ENCODE results near the gene CACYBP. TPM values are rescaled to one million over a fixed set of nuclear protein-coding genes. Genes with fewer than 3 reads are reported as not detected.
A peak's percentile ranks its signal among the peaks of the same experiment; 100 is the strongest.

Gene CACYBP
- total and polyA plus RNA-seq, 2 donors (not counting 3 experiments of a cell fraction or from before 2014, with no cell fraction given) = 29.5 to 149 TPM

DNA sequence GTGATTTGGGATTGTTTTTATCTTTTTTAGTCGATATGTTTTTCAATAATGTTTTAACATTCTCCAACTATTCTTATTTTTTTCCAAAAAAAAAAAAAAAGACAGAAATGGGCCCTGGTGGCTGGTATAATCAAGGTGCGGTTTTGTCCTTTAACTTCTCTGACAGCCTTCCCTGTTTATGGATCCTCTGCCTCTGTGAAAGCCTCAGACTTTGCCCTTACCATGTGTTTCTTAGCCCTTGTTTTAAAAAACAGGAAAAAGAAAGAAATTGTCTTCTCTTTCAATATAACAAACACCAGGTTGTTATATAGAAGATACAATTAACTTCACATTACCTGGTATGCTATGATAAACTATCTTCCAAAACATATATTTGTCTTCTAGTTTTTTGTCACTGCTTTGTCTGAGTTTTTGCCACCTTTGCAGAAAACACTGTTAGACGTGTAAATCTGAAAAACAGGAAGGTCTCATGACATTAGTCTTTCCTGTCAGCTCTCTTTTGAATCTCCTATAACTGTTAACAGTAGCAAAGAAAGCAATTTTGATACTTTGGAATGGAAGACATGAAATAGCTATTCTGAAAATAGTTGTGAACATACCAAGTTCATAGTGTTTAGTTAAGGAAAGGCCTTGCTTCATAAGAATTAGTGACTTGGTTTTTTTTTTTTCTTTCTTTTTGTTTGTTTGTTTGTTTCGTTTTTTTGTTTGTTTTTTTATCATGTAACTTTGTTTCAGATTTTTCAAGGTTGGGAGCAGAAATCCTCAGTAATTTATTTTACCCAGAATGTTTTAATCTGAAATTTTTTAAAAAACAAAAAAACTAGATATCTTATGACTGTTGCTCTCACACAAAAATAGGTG, 31.7 kb upstream of the CACYBP start:
- H3K4me3 ChIP-seq (replicated peaks in 1 of 3; ENCODE audit: insufficient read depth in 1 of 3, low read depth in 1 of 3, low read length in 3 of 3) = no peak overlapping the region
- dilution Hi-C loops (cut with MboI; ENCODE audit: extremely low pct_ligation_motif_present, low sequenced_read_pairs) (no loop called here), intact Hi-C loops (cut with micrococcal nuclease) (loop anchor here (1.0 to 2.0 kb wide), 4 partner anchors 13 to 55 kb away; partner anchors contain the start of genes CACYBP and MRPS14)
- TF ChIP-seq GATA2 (IDR thresholded peaks at IDR 0.05; ENCODE audit: insufficient read depth, insufficient read length, low read depth, low read length) = no peak
- no peak for TF ChIP-seq EZH2 (IDR thresholded peaks at IDR 0.05; ENCODE audit: borderline replicate concordance, low read depth, low read length, severe bottlenecking)
- TF ChIP-seq, protein P1, sequence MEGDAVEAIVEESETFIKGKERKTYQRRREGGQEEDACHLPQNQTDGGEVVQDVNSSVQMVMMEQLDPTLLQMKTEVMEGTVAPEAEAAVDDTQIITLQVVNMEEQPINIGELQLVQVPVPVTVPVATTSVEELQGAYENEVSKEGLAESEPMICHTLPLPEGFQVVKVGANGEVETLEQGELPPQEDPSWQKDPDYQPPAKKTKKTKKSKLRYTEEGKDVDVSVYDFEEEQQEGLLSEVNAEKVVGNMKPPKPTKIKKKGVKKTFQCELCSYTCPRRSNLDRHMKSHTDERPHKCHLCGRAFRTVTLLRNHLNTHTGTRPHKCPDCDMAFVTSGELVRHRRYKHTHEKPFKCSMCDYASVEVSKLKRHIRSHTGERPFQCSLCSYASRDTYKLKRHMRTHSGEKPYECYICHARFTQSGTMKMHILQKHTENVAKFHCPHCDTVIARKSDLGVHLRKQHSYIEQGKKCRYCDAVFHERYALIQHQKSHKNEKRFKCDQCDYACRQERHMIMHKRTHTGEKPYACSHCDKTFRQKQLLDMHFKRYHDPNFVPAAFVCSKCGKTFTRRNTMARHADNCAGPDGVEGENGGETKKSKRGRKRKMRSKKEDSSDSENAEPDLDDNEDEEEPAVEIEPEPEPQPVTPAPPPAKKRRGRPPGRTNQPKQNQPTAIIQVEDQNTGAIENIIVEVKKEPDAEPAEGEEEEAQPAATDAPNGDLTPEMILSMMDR (IDR thresholded peaks at IDR 0.05; ENCODE audit: extremely low read depth in 1 of 2, insufficient read depth in 1 of 2, low read depth in 1 of 2, low read length in 2 of 2) = no peak
- TF ChIP-seq, protein P2, sequence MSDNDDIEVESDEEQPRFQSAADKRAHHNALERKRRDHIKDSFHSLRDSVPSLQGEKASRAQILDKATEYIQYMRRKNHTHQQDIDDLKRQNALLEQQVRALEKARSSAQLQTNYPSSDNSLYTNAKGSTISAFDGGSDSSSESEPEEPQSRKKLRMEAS (IDR thresholded peaks at IDR 0.05; ENCODE audit: insufficient read depth, insufficient read length) = no peak
- no peak for TF ChIP-seq JUN (IDR thresholded peaks at IDR 0.05; ENCODE audit: borderline replicate concordance, insufficient read depth, insufficient read length, low read depth)
- no peak for TF ChIP-seq MYC (IDR thresholded peaks at IDR 0.05; ENCODE audit: low read depth, low read length)
- no peak for TF ChIP-seq POLR2AphosphoS5 (IDR thresholded peaks at IDR 0.05; ENCODE audit: insufficient read depth, low read depth, low read length)
- ChIA-PET POLR2A (interaction anchor here (0.6 kb wide), 1 partner anchor 27 kb away, joined by 4 read pairs; no protein-coding TSS in a partner anchor), CTCF (interaction anchor here (0.7 to 1.8 kb wide), 7 partner anchors 9 to 706 kb away, joined by 3 to 9 read pairs (median 3); no protein-coding TSS in a partner anchor)
- no peaks in the 10 kb centered on the region for H3K27me3 ChIP-seq (ENCODE audit: control insufficient read depth in 2 of 2, insufficient read depth in 2 of 2, low read length in 2 of 2)
- DNase-seq (ENCODE audit: low read depth, low spot score) = peak; percentile 72
- H4K20me1 ChIP-seq (replicated peaks; ENCODE audit: control insufficient read depth, extremely low read depth, insufficient read depth, low read length) = no peaks in the 10 kb centered on the region
- H3K9ac ChIP-seq (replicated peaks; ENCODE audit: extremely low read depth, insufficient read depth, low read length) = peak overlapping the region; percentile 26
- BruUV-seq (replicated peaks) = no TSS peak
- no peaks in the 10 kb centered on the region for H3K36me3 ChIP-seq (ENCODE audit: control insufficient read depth in 2 of 2, extremely low read depth in 1 of 2, insufficient read depth in 2 of 2, low read length in 2 of 2)
- no peaks in the 10 kb centered on the region for H3K9me3 ChIP-seq (replicated peaks; ENCODE audit: control insufficient read depth, insufficient read depth, low read length)
- H3K79me2 ChIP-seq (ENCODE audit: control insufficient read depth, insufficient read depth, low read length) = no peaks in the 10 kb centered on the region
- H3K9me1 ChIP-seq (replicated peaks; ENCODE audit: control insufficient read depth, extremely low read depth, insufficient read depth, low read length) = no peaks in the 10 kb centered on the region
- H3K27ac ChIP-seq (ENCODE audit: insufficient read depth, low read depth, low read length) = peak overlapping the region; percentile 55
- peak overlapping the region; percentile 26 for H2AFZ ChIP-seq (ENCODE audit: low read depth, low read length)
- FAIRE-seq = peak; percentile 79
- peaks cover 28% of the 10 kb centered on the region for H3K4me1 ChIP-seq (ENCODE audit: control insufficient read depth, extremely low read depth, insufficient read depth, low read length)
- H3K4me2 ChIP-seq (ENCODE audit: insufficient read depth, low read length) = peak overlapping the region; percentile 74
